Measurements from ENCODE around the gene DNA2.

Gene DNA2

GRCh38 chr10:68428396-68429104, 43.2 kb downstream of the DNA2 start:
- Mint-ChIP-seq H3K27ac (no peak overlapping the region), H3K9me3 (no peaks in the 10 kb centered on the region), H3K4me1 (ENCODE audit: low read depth) (peaks cover 7% of the 10 kb centered on the region), H3K4me3 (no peak overlapping the region), H3K27me3 (ENCODE audit: low read depth) (no peaks in the 10 kb centered on the region), H3K36me3 (ENCODE audit: low read depth) (peaks cover 26% of the 10 kb centered on the region)
- no peak for DNase-seq (ENCODE audit: low spot score)

- Mint-ChIP-seq H3K27me3 (ENCODE audit: low read depth) (no peaks in the 10 kb centered on the region), H3K36me3 (ENCODE audit: low read depth) (peaks cover 33% of the 10 kb centered on the region), H3K27ac (no peak overlapping the region), H3K4me3 (no peak overlapping the region), H3K9me3 (no peaks in the 10 kb centered on the region), H3K4me1 (ENCODE audit: low read depth) (peaks cover 11% of the 10 kb centered on the region)
- no peak for DNase-seq (ENCODE audit: low spot score)
These were observed 47.2 kb downstream of the DNA2 start for GRCh38 chr10:68424454-68425014.

GRCh38 chr10:68423522-68423921, 48.3 kb downstream of the DNA2 start:
- Mint-ChIP-seq H3K9me3 (no peaks in the 10 kb centered on the region), H3K4me1 (ENCODE audit: low read depth) (peaks cover 11% of the 10 kb centered on the region), H3K36me3 (ENCODE audit: low read depth) (peaks cover 40% of the 10 kb centered on the region), H3K27ac (peak overlapping the region; percentile 56), H3K27me3 (ENCODE audit: low read depth) (no peaks in the 10 kb centered on the region), H3K4me3 (no peak overlapping the region)
- DNase-seq (ENCODE audit: low spot score), result peak; percentile 21

GRCh38 chr10:68419376-68419775, 52.4 kb downstream of the DNA2 start:
- Mint-ChIP-seq H3K36me3 (ENCODE audit: low read depth) (peaks cover 54% of the 10 kb centered on the region), H3K9me3 (no peaks in the 10 kb centered on the region), H3K4me3 (no peak overlapping the region), H3K4me1 (ENCODE audit: low read depth) (peaks cover 10% of the 10 kb centered on the region), H3K27me3 (ENCODE audit: low read depth) (no peaks in the 10 kb centered on the region), H3K27ac (no peak overlapping the region)
- DNase-seq (ENCODE audit: low spot score), result no peak

GRCh38 chr10:68408898-68409518, 62.8 kb downstream of the DNA2 start:
- Mint-ChIP-seq H3K27ac (no peak overlapping the region), H3K4me3 (no peak overlapping the region), H3K4me1 (ENCODE audit: low read depth) (peaks cover 15% of the 10 kb centered on the region), H3K9me3 (no peaks in the 10 kb centered on the region), H3K27me3 (ENCODE audit: low read depth) (no peaks in the 10 kb centered on the region), H3K36me3 (ENCODE audit: low read depth) (peaks cover 15% of the 10 kb centered on the region)
- DNase-seq (ENCODE audit: low spot score), result no peak

- no peaks in the 10 kb centered on the region for H3K27me3 Mint-ChIP-seq (ENCODE audit: low read depth)
- peaks cover 7% of the 10 kb centered on the region for H3K36me3 Mint-ChIP-seq (ENCODE audit: low read depth)
- H3K27ac Mint-ChIP-seq, result peak within 1 kb of the TSS; percentile 85
- peaks cover 15% of the 10 kb centered on the region for H3K4me1 Mint-ChIP-seq (ENCODE audit: low read depth)
- peak; percentile 83 for DNase-seq (ENCODE audit: low spot score)
- peak within 1 kb of the TSS; percentile 91 for H3K4me3 Mint-ChIP-seq
- H3K9me3 Mint-ChIP-seq, result no peaks in the 10 kb centered on the region
These were observed 64.8 kb downstream of the DNA2 start, which contains the start of gene RUFY2 for GRCh38 chr10:68406815-68407548. Gene RUFY2 (minus strand): TSS chr10:68407277. CDS start chr10:68407189, 88 bp downstream.

- H3K36me3 Mint-ChIP-seq (ENCODE audit: low read depth), result peaks cover 9% of the 10 kb centered on the region
- peaks cover 15% of the 10 kb centered on the region for H3K4me1 Mint-ChIP-seq (ENCODE audit: low read depth)
- no peaks in the 10 kb centered on the region for H3K27me3 Mint-ChIP-seq (ENCODE audit: low read depth)
- H3K9me3 Mint-ChIP-seq, result no peaks in the 10 kb centered on the region
- H3K27ac Mint-ChIP-seq, result peak overlapping the region; percentile 85
- peak; percentile 42 for DNase-seq (ENCODE audit: low spot score)
- H3K4me3 Mint-ChIP-seq, result peak overlapping the region; percentile 91
These were observed 65.5 kb downstream of the DNA2 start for GRCh38 chr10:68406111-68406814.

GRCh38 chr10:68403701-68404100, 68.1 kb downstream of the DNA2 start:
- Mint-ChIP-seq H3K27me3 (ENCODE audit: low read depth) (no peaks in the 10 kb centered on the region), H3K27ac (no peak overlapping the region), H3K9me3 (no peaks in the 10 kb centered on the region), H3K4me3 (no peak overlapping the region), H3K4me1 (ENCODE audit: low read depth) (peaks cover 15% of the 10 kb centered on the region), H3K36me3 (ENCODE audit: low read depth) (peaks cover 12% of the 10 kb centered on the region)
- no peak for DNase-seq (ENCODE audit: low spot score)

- H3K36me3 Mint-ChIP-seq (ENCODE audit: low read depth), result peaks cover 12% of the 10 kb centered on the region
- H3K9me3 Mint-ChIP-seq, result no peaks in the 10 kb centered on the region
- H3K4me3 Mint-ChIP-seq, result no peak overlapping the region
- peaks cover 15% of the 10 kb centered on the region for H3K4me1 Mint-ChIP-seq (ENCODE audit: low read depth)
- no peaks in the 10 kb centered on the region for H3K27me3 Mint-ChIP-seq (ENCODE audit: low read depth)
- no peak for DNase-seq (ENCODE audit: low spot score)
- H3K27ac Mint-ChIP-seq, result no peak overlapping the region
These were observed 69.5 kb downstream of the DNA2 start for GRCh38 chr10:68402276-68402675.

- peaks cover 15% of the 10 kb centered on the region for H3K36me3 Mint-ChIP-seq (ENCODE audit: low read depth)
- no peak overlapping the region for H3K27ac Mint-ChIP-seq
These were observed 74.8 kb downstream of the DNA2 start for GRCh38 chr10:68397005-68397404.

GRCh38 chr10:68385740-68386139, 86.0 kb downstream of the DNA2 start:
- Mint-ChIP-seq H3K27me3 (ENCODE audit: low read depth) (no peaks in the 10 kb centered on the region), H3K36me3 (ENCODE audit: low read depth) (peaks cover 18% of the 10 kb centered on the region), H3K4me1 (ENCODE audit: low read depth) (no peaks in the 10 kb centered on the region), H3K9me3 (no peaks in the 10 kb centered on the region), H3K4me3 (no peak overlapping the region), H3K27ac (no peak overlapping the region)
- DNase-seq (ENCODE audit: low spot score), result no peak

More at GRCh38 chr10:68397005-68397404, 74.8 kb downstream of the DNA2 start:
- no peak for DNase-seq (ENCODE audit: low spot score)
- no peaks in the 10 kb centered on the region for H3K4me1 Mint-ChIP-seq (ENCODE audit: low read depth)
- H3K4me3 Mint-ChIP-seq, result no peak overlapping the region
- no peaks in the 10 kb centered on the region for H3K27me3 Mint-ChIP-seq (ENCODE audit: low read depth)
- H3K9me3 Mint-ChIP-seq, result no peaks in the 10 kb centered on the region

- no peaks in the 10 kb centered on the region for H3K27me3 Mint-ChIP-seq (ENCODE audit: low read depth)
- H3K27ac Mint-ChIP-seq, result no peak overlapping the region
- no peak overlapping the region for H3K4me3 Mint-ChIP-seq
- H3K36me3 Mint-ChIP-seq (ENCODE audit: low read depth), result peaks cover 44% of the 10 kb centered on the region
- H3K4me1 Mint-ChIP-seq (ENCODE audit: low read depth), result no peaks in the 10 kb centered on the region
- no peak for DNase-seq (ENCODE audit: low spot score)
- peaks cover 19% of the 10 kb centered on the region for H3K9me3 Mint-ChIP-seq
These were observed 100.2 kb downstream of the DNA2 start for GRCh38 chr10:68371604-68372003.

GRCh38 chr10:68367121-68367520, 104.7 kb downstream of the DNA2 start:
- Mint-ChIP-seq H3K4me1 (ENCODE audit: low read depth) (no peaks in the 10 kb centered on the region), H3K27me3 (ENCODE audit: low read depth) (no peaks in the 10 kb centered on the region), H3K9me3 (peaks cover 14% of the 10 kb centered on the region), H3K4me3 (no peak overlapping the region), H3K27ac (no peak overlapping the region), H3K36me3 (ENCODE audit: low read depth) (peaks cover 24% of the 10 kb centered on the region)
- DNase-seq (ENCODE audit: low spot score), result no peak

Measured in T-helper 2 cell treated with Interferon-gamma antibody and Interleukin-4, amounts not matched to agents 5 μg/mL and 100 μg/mL, for 36 hours (primary cell).